Endothelial cell of umbilical vein (primary cell): ENCODE measurements around the gene LRIG1. TPM values are rescaled to one million over a fixed set of nuclear protein-coding genes. Genes with fewer than 3 reads are reported as not detected.

Experiments
- BruUV-seq: library from RNA; stranded (reverse); fragments of 400-500 nt; replicated peaks from 2 replicates; lab custom pipeline; 2021; lab: Mats Ljungman, UMichigan
- CTCF ChIA-PET: fragments of 300-600, 350-600 bp; sonication (Branson Sonifier 250); formaldehyde crosslinking; loops from one replicate; lab custom pipeline; 2021; ENCODE audit warnings: antibody characterized with exemption, inconsistent platforms; lab: Charles Lee
- POLR2A ChIA-PET: fragments of 300-600, 350-600 bp; sonication (Branson Sonifier 250); formaldehyde crosslinking; loops from one replicate; lab custom pipeline; 2021; ENCODE audit warnings: antibody characterized with exemption, inconsistent platforms; lab: Charles Lee
- DNase-seq: peaks from one replicate; pipeline ENCODE4 v3.0.0-alpha.2; 2011; ENCODE audit warnings: low read depth, low spot score
- FAIRE-seq: peaks from 2 replicates; lab custom pipeline; 2011; peaks lifted over from hg19 to GRCh38; lab: Jason Lieb, UNC
- H2AFZ ChIP-seq: 2 replicates; pipeline ENCODE4 v1.6.0; 2012; ENCODE audit warnings: low read depth, low read length, control low read depth, inconsistent platforms
- H3K27ac ChIP-seq: 2 replicates; pipeline ENCODE4 v1.5.1; 2011; ENCODE audit warnings: low read depth, mild to moderate bottlenecking, control low read depth, low read length, moderate library complexity; ENCODE audit not compliant: insufficient read depth
- H3K27me3 ChIP-seq, 2 experiments: 2 replicates each; pipeline versions ENCODE4 v1.6.0 to v1.6.1; 2011; ENCODE audit warnings: low read length in 2 of 2, mixed read lengths in 1 of 2; ENCODE audit not compliant: control insufficient read depth in 2 of 2, insufficient read depth in 2 of 2
- H3K36me3 ChIP-seq, 2 experiments: 2 replicates in 1 of 2; 3 replicates in 1 of 2; pipeline ENCODE4 v1.5.1; 2011; ENCODE audit warnings: low read length in 2 of 2, mild to moderate bottlenecking in 1 of 2, moderate library complexity in 1 of 2; ENCODE audit not compliant: control insufficient read depth in 2 of 2, insufficient read depth in 2 of 2; ENCODE audit errors: extremely low read depth in 1 of 2
- H3K4me1 ChIP-seq: 3 replicates; pipeline ENCODE4 v1.5.1; 2011; ENCODE audit warnings: mild to moderate bottlenecking, low read length; ENCODE audit not compliant: control insufficient read depth, insufficient read depth; ENCODE audit errors: extremely low read depth
- H3K4me2 ChIP-seq: 2 replicates; pipeline ENCODE4 v1.6.1; 2011; ENCODE audit warnings: low read length, control low read depth, mixed read lengths; ENCODE audit not compliant: insufficient read depth
- H3K4me3 ChIP-seq, 3 experiments: fragments of 200-600 bp in 1 of 3; sonication (generic), shearing (Covaris generic) in 1 of 3; replicated peaks in 1 of 3; 2 replicates each; pipeline ENCODE4 v1.5.1; 2011 to 2016; ENCODE audit warnings: control low read depth in 3 of 3, low read length in 3 of 3, mild to moderate bottlenecking in 2 of 3, inconsistent platforms in 1 of 3, low read depth in 1 of 3, moderate library complexity in 1 of 3; ENCODE audit not compliant: insufficient read depth in 1 of 3
- H3K79me2 ChIP-seq: 2 replicates; pipeline ENCODE4 v1.6.0; 2012; ENCODE audit warnings: low read length, inconsistent platforms; ENCODE audit not compliant: control insufficient read depth, insufficient read depth
- H3K9ac ChIP-seq: replicated peaks from 2 replicates; pipeline ENCODE3; 2011; ENCODE audit warnings: low read length, control low read depth; ENCODE audit not compliant: insufficient read depth; ENCODE audit errors: extremely low read depth
- H3K9me1 ChIP-seq: replicated peaks from 3 replicates; pipeline ENCODE4 v1.6.0; 2011; ENCODE audit warnings: mild to moderate bottlenecking, low read length; ENCODE audit not compliant: control insufficient read depth, insufficient read depth; ENCODE audit errors: extremely low read depth
- H3K9me3 ChIP-seq: replicated peaks from 2 replicates; pipeline ENCODE4 v1.5.1; 2012; ENCODE audit warnings: low read length, inconsistent platforms; ENCODE audit not compliant: control insufficient read depth, insufficient read depth
- H4K20me1 ChIP-seq: replicated peaks from 2 replicates; pipeline ENCODE3; 2011; ENCODE audit warnings: mild to moderate bottlenecking, low read length; ENCODE audit not compliant: control insufficient read depth, insufficient read depth; ENCODE audit errors: extremely low read depth
- CTCF ChIP-seq, 2 donors: IDR thresholded peaks; 1 replicate in 1 of 2; 2 replicates in 1 of 2; pipeline ENCODE4 v1.5.1; 2011; ENCODE audit warnings: low read length in 2 of 2, mild to moderate bottlenecking in 2 of 2, moderate library complexity in 2 of 2, control low read depth in 1 of 2, inconsistent platforms in 1 of 2, low read depth in 1 of 2; ENCODE audit not compliant: insufficient read depth in 1 of 2; ENCODE audit errors: extremely low read depth in 1 of 2
- EZH2 ChIP-seq: IDR thresholded peaks from 2 replicates; pipeline ENCODE4 v1.6.1; 2012; ENCODE audit warnings: borderline replicate concordance, low read depth, mild to moderate bottlenecking, moderate library complexity, low read length, inconsistent platforms; ENCODE audit not compliant: severe bottlenecking
- FOS ChIP-seq: IDR thresholded peaks from 2 replicates; pipeline ENCODE4 v1.6.1; 2011; ENCODE audit warnings: mild to moderate bottlenecking, low read length, moderate library complexity, borderline replicate concordance; ENCODE audit not compliant: insufficient read depth
- GATA2 ChIP-seq: IDR thresholded peaks from 2 replicates; pipeline ENCODE4 v1.7.0; 2011; ENCODE audit warnings: low read depth, mild to moderate bottlenecking, moderate library complexity, mixed read lengths, low read length; ENCODE audit not compliant: insufficient read length, insufficient read depth
- JUN ChIP-seq: IDR thresholded peaks from 2 replicates; pipeline ENCODE4 v1.6.1; 2011; ENCODE audit warnings: borderline replicate concordance, low read depth; ENCODE audit not compliant: insufficient read length, insufficient read depth
- MYC ChIP-seq: IDR thresholded peaks from one replicate; pipeline ENCODE4 v1.6.1; 2011; ENCODE audit warnings: mild to moderate bottlenecking, low read depth, low read length
- POLR2A ChIP-seq: IDR thresholded peaks from 2 replicates; pipeline ENCODE4 v1.6.1; 2012; ENCODE audit warnings: low read depth, mild to moderate bottlenecking, control low read depth, low read length
- POLR2AphosphoS5 ChIP-seq: IDR thresholded peaks from 2 replicates; pipeline ENCODE4 v1.6.1; 2012; ENCODE audit warnings: low read depth, mild to moderate bottlenecking, control low read depth, low read length, moderate library complexity; ENCODE audit not compliant: insufficient read depth
- dilution Hi-C: fragments of 300-500 bp; cut with MboI; formaldehyde crosslinking; loops from one replicate; pipeline ENCODE4 v1.15.0; 2019; ENCODE audit warnings: low sequenced_read_pairs; ENCODE audit not compliant: extremely low pct_ligation_motif_present
- intact Hi-C: fragments of 100-400 bp; cut with micrococcal nuclease; formaldehyde crosslinking; loops from one replicate; pipeline ENCODE4 v1.10.0; 2022
- polyA plus RNA-seq, 4 experiments: library from polyadenylated mRNA; depleted of rRNA in 3 of 4; stranded (reverse) in 3 of 4; unstranded in 1 of 4; fragments of >200 nt; gene quantifications; 2 replicates each; pipeline versions ENCODE4 v1.2.1 to v1.2.3, GENCODE V29; 2011 to 2012; ENCODE audit warnings: missing spikeins in 1 of 4
- total RNA-seq: library from RNA; stranded (reverse); gene quantifications from 2 replicates; pipeline ENCODE4 v1.2.3, GENCODE V29; 2021
- TF ChIP-seq, protein P1 (sequence below): IDR thresholded peaks from 2 replicates; pipeline ENCODE4 v1.6.1; 2011; ENCODE audit not compliant: insufficient read depth, insufficient read length

LRIG1 gene
- total and polyA plus RNA-seq, 2 donors (not counting 3 experiments of a cell fraction or from before 2014, with no cell fraction given): 50.3 to 52.2 TPM

DNA sequence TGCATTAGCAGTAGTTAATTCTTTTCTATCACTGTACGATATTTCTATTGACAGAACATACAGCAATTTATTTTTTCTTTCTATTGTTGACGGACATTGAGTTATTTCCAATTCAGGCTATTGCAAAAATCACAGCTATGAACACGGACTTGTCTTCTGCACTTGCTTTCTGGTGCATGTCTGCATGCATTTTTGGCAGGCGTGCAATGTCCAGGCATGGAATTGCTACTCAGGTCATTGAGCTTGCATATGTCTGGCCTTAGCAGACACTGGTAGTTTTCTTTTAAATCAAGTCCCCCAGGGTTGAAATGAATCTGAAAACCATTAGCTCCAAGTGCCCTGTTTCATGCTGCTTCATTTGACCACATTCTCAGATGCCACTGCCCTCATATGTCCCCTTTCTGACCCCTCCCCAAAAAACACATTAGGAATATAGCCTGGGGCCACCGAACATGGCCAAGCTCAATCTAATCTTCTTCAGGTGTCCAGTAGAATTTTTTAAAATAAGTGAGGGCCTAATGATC is 72.8 kb downstream of the LRIG1 start:
- H3K4me2 ChIP-seq: peak overlapping the region; percentile 74
- dilution Hi-C loops: no loop called here
- peaks cover 23% of the 10 kb centered on the region for H3K4me1 ChIP-seq
- CTCF ChIA-PET: interaction anchor here (0.8 to 2.3 kb wide), 7 partner anchors 11 to 50 kb away, joined by 4 to 13 read pairs (median 5); no protein-coding TSS in a partner anchor
- H3K79me2 ChIP-seq: peaks cover 31% of the 10 kb centered on the region
- peak overlapping the region; percentile 94 for H3K27ac ChIP-seq
- peak overlapping the region in 1 of 3 experiments; percentile 41 for H3K4me3 ChIP-seq
- H3K36me3 ChIP-seq: no peaks in the 10 kb centered on the region
- no peaks in the 10 kb centered on the region for H3K27me3 ChIP-seq
- BruUV-seq: no TSS peak
- no peaks in the 10 kb centered on the region for H4K20me1 ChIP-seq
- H3K9ac ChIP-seq: peak overlapping the region; percentile 75
- no peak overlapping the region for H2AFZ ChIP-seq
- TF ChIP-seq MYC (no peak), POLR2A (no peak), FOS (no peak), POLR2AphosphoS5 (no peak), GATA2 (no peak)
- TF ChIP-seq, protein P1, sequence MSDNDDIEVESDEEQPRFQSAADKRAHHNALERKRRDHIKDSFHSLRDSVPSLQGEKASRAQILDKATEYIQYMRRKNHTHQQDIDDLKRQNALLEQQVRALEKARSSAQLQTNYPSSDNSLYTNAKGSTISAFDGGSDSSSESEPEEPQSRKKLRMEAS: no peak
- no peaks in the 10 kb centered on the region for H3K9me3 ChIP-seq
- POLR2A ChIA-PET: no interaction called here
- H3K9me1 ChIP-seq: no peaks in the 10 kb centered on the region
- intact Hi-C loops: loop anchor here (1.0 kb wide), 3 partner anchors 14 to 73 kb away; partner anchors contain the start of gene LRIG1
- FAIRE-seq (no peak), DNase-seq (no peak)

DNA sequence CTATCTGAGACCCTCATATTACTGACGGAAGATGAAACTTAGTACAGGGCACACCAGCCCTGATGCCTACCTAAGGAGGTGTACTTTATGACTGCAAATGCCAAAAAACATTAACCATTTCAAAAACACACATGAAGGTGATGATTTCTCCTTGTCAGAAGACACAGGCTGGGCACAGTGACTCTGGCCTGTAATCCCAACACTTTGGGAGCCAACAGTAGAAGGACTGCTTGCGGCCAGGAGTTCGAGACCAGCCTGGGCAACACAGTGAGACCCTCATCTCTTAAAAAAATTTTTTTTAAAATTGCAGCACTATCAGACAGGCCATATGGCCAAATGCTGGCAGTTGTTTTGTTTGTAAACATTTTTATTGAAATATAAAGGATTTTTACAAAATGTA is 73.5 kb downstream of the LRIG1 start:
- ChIA-PET POLR2A (no interaction called here), CTCF (interaction anchor here (1.1 to 1.6 kb wide), 3 partner anchors 23 to 49 kb away, joined by 4 to 7 read pairs (median 5); no protein-coding TSS in a partner anchor)
- intact Hi-C loops (no loop called here), dilution Hi-C loops (no loop called here)
- peaks cover 31% of the 10 kb centered on the region for H3K79me2 ChIP-seq
- H3K4me2 ChIP-seq: no peak overlapping the region
- BruUV-seq: no TSS peak
- H3K4me1 ChIP-seq: peaks cover 23% of the 10 kb centered on the region
- no peaks in the 10 kb centered on the region for H3K27me3 ChIP-seq
- no peaks in the 10 kb centered on the region for H3K9me3 ChIP-seq
- TF ChIP-seq POLR2A (no peak), EZH2 (no peak), POLR2AphosphoS5 (no peak), FOS (no peak), JUN (no peak), CTCF (IDR thresholded peaks at IDR 0.05; ENCODE audit: extremely low read depth in 1 of 2, insufficient read depth in 1 of 2, low read depth in 1 of 2, low read length in 2 of 2) (no peak)
- TF ChIP-seq, protein P1: no peak
- no peaks in the 10 kb centered on the region for H4K20me1 ChIP-seq
- H3K27ac ChIP-seq: no peak overlapping the region
- no peaks in the 10 kb centered on the region for H3K9me1 ChIP-seq
- DNase-seq: no peak
- H3K9ac ChIP-seq: no peak overlapping the region
- H3K4me3 ChIP-seq: no peak overlapping the region
- H2AFZ ChIP-seq: no peak overlapping the region
- no peaks in the 10 kb centered on the region for H3K36me3 ChIP-seq
- no peak for FAIRE-seq
